Pancreas (tissue), 10 donors: Measurements from ENCODE around the gene LLGL2. TPM values are rescaled to one million over a fixed set of nuclear protein-coding genes. Genes with fewer than 3 reads are reported as not detected.

Experiments used
- ATAC-seq, 4 donors: fragments of 200-7000 bp; cut with Tn5 transposase; one replicate each; pipeline versions ENCODE4 v1.8.0 to v1.9.1; 2020; ENCODE audit warnings: mild to moderate bottlenecking in 4 of 4, moderate library complexity in 4 of 4
- DNase-seq, 6 donors: peaks; one replicate each; pipeline ENCODE4 v3.0.0-alpha.2; 2020
- FAIRE-seq: peaks from 2 replicates; lab custom pipeline; 2012; peaks lifted over from hg19 to GRCh38; lab: Jason Lieb, UNC
- H3K27ac ChIP-seq, 4 donors: fragments of 200-600 bp; sonication (generic); 1 replicate in 3 of 4; 2 replicates in 1 of 4; pipeline versions ENCODE4 v1.5.0 to v1.8.0; 2020
- H3K27me3 ChIP-seq, 4 donors: fragments of 200-600 bp; one replicate each; pipeline ENCODE4 v1.8.0; 2021
- H3K36me3 ChIP-seq, 3 donors: fragments of 200-600 bp; sonication (generic) in 1 of 3; one replicate each; pipeline versions ENCODE4 v1.5.0 to v1.8.0; 2020 to 2021
- H3K4me1 ChIP-seq, 3 donors: fragments of 200-600 bp; one replicate each; pipeline ENCODE4 v1.8.0; 2021
- H3K4me3 ChIP-seq, 4 donors: fragments of 200-600 bp; sonication (generic) in 2 of 4; one replicate each; pipeline versions ENCODE4 v1.5.0 to v1.8.0; 2020 to 2021
- H3K9me3 ChIP-seq, 4 donors: fragments of 200-600 bp; one replicate each; pipeline ENCODE4 v1.8.0; 2021
- CTCF ChIP-seq, 4 donors: fragments of 200-600 bp; sonication (generic) in 3 of 4; IDR thresholded peaks; one replicate each; pipeline versions ENCODE4 v1.5.0 to v1.8.0; 2021; ENCODE audit warnings: antibody characterized with exemption in 4 of 4
- WGBS, 2 donors: extraction: QIAGEN DNeasy Blood & Tissue Kit; methylation state at CpG; one replicate each; pipeline ENCODE4 v1.1.7; 2013; 5-methylcytosine and 5-hydroxymethylcytosine counted together
- intact Hi-C, 3 donors: fragments of 100-400 bp; cut with DNase I; formaldehyde crosslinking; loops; one replicate each; pipeline versions ENCODE4 v1.11.1 to v1.14.2; 2022
- polyA plus RNA-seq, 2 donors: library from polyadenylated mRNA; stranded (reverse); fragments of 200-250 nt; gene quantifications; one replicate each; pipeline ENCODE4 v1.2.3, GENCODE V29; 2013
- total RNA-seq, 6 donors: library from RNA; stranded (reverse); fragmentation: NEBNext Ultra II Directional in 4 of 6; extraction: Animal tissue kit (Norgen Biotek cat#: 25700) in 4 of 6; gene quantifications; one replicate each; pipeline versions ENCODE4 v1.2.1 to v1.2.4, GENCODE V29; 2021 to 2023
- donor health status: healthy with polysubstance abuse.
- donor health status: DM: no; HTN: no; CAD: no; lungs with moderate emphysema.
- donor health status: DM: no; HTN: no; CAD: no.
- donor health status: control.
- donor health status: control.
- donor health status: Bipolar disorder and iron deficiency.
- donor health status: DM: yes; HTN: yes; CAD: no.
- donor health status: DM: no; HTN: no; CAD: no.
- donor health status: DM: no; HTN: no; CAD: no.
- donor health status: DM: yes; HTN: yes; CAD: no.

Gene LLGL2
- total and polyA plus RNA-seq, 8 donors: 87.8 to 296 (median 112) TPM

GRCh38 chr17:75615301-75615700, 89.8 kb downstream of the LLGL2 start:
- no peak overlapping the region for H3K4me3 ChIP-seq
- H3K27me3 ChIP-seq: no peaks in the 10 kb centered on the region
- FAIRE-seq (no peak), DNase-seq (peak in 1 of 6 donors; percentile 56), ATAC-seq (no peak)
- intact Hi-C loops: no loop called here
- no peaks in the 10 kb centered on the region for H3K9me3 ChIP-seq
- no peak for TF ChIP-seq CTCF (IDR thresholded peaks at IDR 0.05)
- 84 to 89% methylated on average over 11 of the region's 11 CpGs for WGBS, 2 donors
- H3K4me1 ChIP-seq: no peaks in the 10 kb centered on the region
- no peak overlapping the region for H3K27ac ChIP-seq
- H3K36me3 ChIP-seq: peaks cover 0 to 4% (median 0%) of the 10 kb centered on the region in 3 donors

GRCh38 chr17:75616521-75617122, 91.1 kb downstream of the LLGL2 start:
- Histone ChIP-seq H3K27ac (no peak overlapping the region), H3K9me3 (no peaks in the 10 kb centered on the region), H3K4me3 (no peak overlapping the region), H3K36me3 (peaks cover 0 to 4% (median 0%) of the 10 kb centered on the region in 3 donors), H3K4me1 (no peaks in the 10 kb centered on the region), H3K27me3 (no peaks in the 10 kb centered on the region)
- no peak for FAIRE-seq
- intact Hi-C loops: no loop called here
- WGBS, 2 donors: 80 to 91% methylated on average over 22 to 24 of the region's 24 CpGs
- no peak for TF ChIP-seq CTCF (IDR thresholded peaks at IDR 0.05)
- ATAC-seq: no peak
- peak in 1 of 6 donors; percentile 57 for DNase-seq

- H3K27me3 ChIP-seq: no peaks in the 10 kb centered on the region
- WGBS, 2 donors: 79% methylated on average over 16 of the region's 16 CpGs
Measured at GRCh38 chr17:75617218-75617617, 91.7 kb downstream of the LLGL2 start.

GRCh38 chr17:75617675-75618074, 92.2 kb downstream of the LLGL2 start:
- H3K36me3 ChIP-seq: peaks cover 0 to 4% (median 0%) of the 10 kb centered on the region in 3 donors

More at GRCh38 chr17:75617218-75617617, 91.7 kb downstream of the LLGL2 start:
- Histone ChIP-seq H3K4me3 (no peak overlapping the region), H3K9me3 (no peaks in the 10 kb centered on the region), H3K36me3 (peaks cover 0 to 4% (median 0%) of the 10 kb centered on the region in 3 donors), H3K4me1 (no peaks in the 10 kb centered on the region), H3K27ac (no peak overlapping the region)
- DNase-seq (no peak), ATAC-seq (no peak), FAIRE-seq (no peak)
- intact Hi-C loops: no loop called here
- no peak for TF ChIP-seq CTCF (IDR thresholded peaks at IDR 0.05)

More at GRCh38 chr17:75617675-75618074, 92.2 kb downstream of the LLGL2 start:
- WGBS, 2 donors: 82 to 93% methylated on average over 9 to 11 of the region's 11 CpGs
- Histone ChIP-seq H3K27me3 (no peaks in the 10 kb centered on the region), H3K4me1 (no peaks in the 10 kb centered on the region), H3K4me3 (no peak overlapping the region), H3K9me3 (no peaks in the 10 kb centered on the region), H3K27ac (no peak overlapping the region)
- ATAC-seq: no peak
- DNase-seq: peak in 1 of 6 donors; percentile 58
- intact Hi-C loops: no loop called here
- TF ChIP-seq CTCF (IDR thresholded peaks at IDR 0.05): no peak
- FAIRE-seq: no peak
